ENCODE results near the gene SCN4B.

GRCh38 chr11:118102721-118103261, 49.8 kb downstream of the SCN4B start:
- no peak for TF ChIP-seq CTCF (IDR thresholded peaks at IDR 0.05; ENCODE audit: insufficient read depth, low read length)
- no peak for TF ChIP-seq POLR2AphosphoS5 (IDR thresholded peaks at IDR 0.05; ENCODE audit: low read depth)
- TF ChIP-seq GABPA (IDR thresholded peaks at IDR 0.05; ENCODE audit: low read depth): no peak
- TF ChIP-seq REST (IDR thresholded peaks at IDR 0.05; ENCODE audit: insufficient replicate concordance, low read depth): no peak
- TF ChIP-seq SPI1 (IDR thresholded peaks at IDR 0.05; ENCODE audit: borderline replicate concordance, low read depth): no peak
